NCI-H2196 (cell line): ENCODE measurements around the gene UNC13B.

Experiments
- DNase-seq: peaks from one replicate; lab custom pipeline; 2025; ENCODE audit not compliant: unreplicated experiment; lab: John Stamatoyannopoulos, UW

The UNC13B gene

GRCh38 chr9:35415402-35416097 is 253.7 kb downstream of the UNC13B start:
- DNase-seq = no peak

- DNase-seq = no peak
Observed at GRCh38 chr9:35416098-35416427, 254.3 kb downstream of the UNC13B start.

GRCh38 chr9:35422346-35422745 is 260.5 kb downstream of the UNC13B start:
- no peak for DNase-seq

GRCh38 chr9:35422753-35423152 is 260.9 kb downstream of the UNC13B start:
- DNase-seq = no peak

- DNase-seq = no peak
Observed at GRCh38 chr9:35423499-35423898, 261.7 kb downstream of the UNC13B start.

GRCh38 chr9:35424356-35425352 is 262.8 kb downstream of the UNC13B start:
- DNase-seq = no peak

- no peak for DNase-seq
Observed at GRCh38 chr9:35426627-35427026, 264.8 kb downstream of the UNC13B start.

- no peak for DNase-seq
Observed at GRCh38 chr9:35431467-35431866, 269.7 kb downstream of the UNC13B start.

- no peak for DNase-seq
Observed at GRCh38 chr9:35432076-35432475, 270.3 kb downstream of the UNC13B start.

GRCh38 chr9:35436933-35437332 is 275.1 kb downstream of the UNC13B start:
- no peak for DNase-seq

GRCh38 chr9:35446012-35446411 is 284.2 kb downstream of the UNC13B start:
- DNase-seq = no peak

- no peak for DNase-seq
Observed at GRCh38 chr9:35448496-35448895, 286.7 kb downstream of the UNC13B start.

- DNase-seq = no peak
Observed at GRCh38 chr9:35452481-35452880, 290.7 kb downstream of the UNC13B start.

- no peak for DNase-seq
Observed at GRCh38 chr9:35453786-35454185, 292.0 kb downstream of the UNC13B start.
